Measurements from ENCODE around the gene EFNA1. TPM values are rescaled to one million over a fixed set of nuclear protein-coding genes. Genes with fewer than 3 reads are reported as not detected.
A peak's percentile ranks its signal among the peaks of the same experiment; 100 is the strongest.

EFNA1 gene
- total RNA-seq, 1 experiment from 2014 or later, result 1.0 TPM

- Histone ChIP-seq H3K4me1 (ENCODE audit: insufficient read depth, low read length, poor library complexity, severe bottlenecking) (peaks cover 55% of the 10 kb centered on the region), H3K36me3 (ENCODE audit: insufficient read depth, low read length, poor library complexity, severe bottlenecking) (no peaks in the 10 kb centered on the region), H3K4me3 (ENCODE audit: low read depth, low read length, poor library complexity, severe bottlenecking) (peak overlapping the region; percentile 63), H3K27me3 (replicated peaks; ENCODE audit: insufficient read depth, low read depth, low read length, poor library complexity) (peaks cover 23% of the 10 kb centered on the region), H3K9me3 (ENCODE audit: low read depth, low read length, poor library complexity, severe bottlenecking) (no peaks in the 10 kb centered on the region), H3K27ac (ENCODE audit: low read depth, low read length, poor library complexity, severe bottlenecking) (no peak overlapping the region)
- ChIA-PET CTCF (interaction anchor here (1.5 kb wide), 1 partner anchor 9 kb away, joined by 5 read pairs; no protein-coding TSS in a partner anchor), POLR2A (ENCODE audit: low non-redundant PET) (no interaction called here)
- intact Hi-C loops (cut with micrococcal nuclease; ENCODE audit: unreplicated experiment), result loop anchor here (5.0 kb wide), 1 partner anchor 79 kb away; the partner anchor contains the start of gene ZBTB7B
- BruUV-seq (replicated peaks), result no TSS peak
- TF ChIP-seq EZH2 (IDR thresholded peaks at IDR 0.05; ENCODE audit: borderline replicate concordance, low read depth, low read length, poor library complexity, severe bottlenecking) (peak; percentile 48), CTCF (conservative IDR thresholded peaks at IDR 0.05; ENCODE audit: low read depth, low read length) (no peak)
- DNase-seq (ENCODE audit: low spot score), result no peak
Measured at GRCh38 chr1:155081472-155082300, 46.0 kb upstream of the EFNA1 start.

DNA sequence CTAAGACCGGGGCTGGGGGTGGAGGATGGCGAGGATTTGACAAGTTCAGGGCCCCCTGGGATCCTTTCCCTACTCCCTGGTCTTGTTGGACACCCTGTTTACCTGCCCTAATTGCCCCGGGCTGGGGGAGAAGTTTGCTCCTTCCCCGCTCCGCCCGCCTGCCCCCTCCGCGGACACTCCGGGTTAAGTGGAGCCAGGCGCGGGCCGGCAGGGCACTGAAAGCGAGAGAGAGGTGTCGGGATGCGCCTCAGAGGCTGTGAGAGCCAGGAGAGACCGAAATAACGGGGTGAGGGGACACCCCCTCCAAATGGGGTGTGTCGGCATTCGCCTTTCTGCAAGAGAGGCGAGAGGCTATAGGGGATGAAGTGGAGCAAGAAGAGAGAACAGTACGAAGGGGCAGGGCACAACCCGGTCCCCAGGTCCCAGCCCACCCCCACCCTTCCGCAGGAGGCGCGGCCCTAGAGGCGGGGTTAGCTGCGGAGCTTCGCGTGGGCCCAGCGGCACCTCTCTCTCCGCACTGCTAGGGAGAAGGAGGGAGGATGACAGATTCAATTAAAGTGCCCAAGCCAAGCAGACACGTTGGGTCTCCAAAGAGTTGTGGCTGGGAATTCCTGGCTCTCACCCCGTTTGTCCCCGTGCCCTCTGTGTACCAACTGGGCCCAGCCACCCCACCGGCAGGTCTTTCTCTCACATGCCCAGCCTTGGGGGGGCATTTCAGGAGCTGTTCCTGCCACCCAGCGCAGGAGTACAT, 45.2 kb upstream of the EFNA1 start:
- Histone ChIP-seq H3K36me3 (ENCODE audit: insufficient read depth, low read length, poor library complexity, severe bottlenecking) (no peaks in the 10 kb centered on the region), H3K27me3 (replicated peaks; ENCODE audit: insufficient read depth, low read depth, low read length, poor library complexity) (peaks cover 23% of the 10 kb centered on the region), H3K27ac (ENCODE audit: low read depth, low read length, poor library complexity, severe bottlenecking) (no peak overlapping the region), H3K9me3 (ENCODE audit: low read depth, low read length, poor library complexity, severe bottlenecking) (no peaks in the 10 kb centered on the region), H3K4me1 (ENCODE audit: insufficient read depth, low read length, poor library complexity, severe bottlenecking) (peaks cover 55% of the 10 kb centered on the region), H3K4me3 (ENCODE audit: low read depth, low read length, poor library complexity, severe bottlenecking) (no peak overlapping the region)
- DNase-seq (ENCODE audit: low spot score), result no peak
- no peak for TF ChIP-seq EZH2 (IDR thresholded peaks at IDR 0.05; ENCODE audit: borderline replicate concordance, low read depth, low read length, poor library complexity, severe bottlenecking)
- intact Hi-C loops (cut with micrococcal nuclease; ENCODE audit: unreplicated experiment), result loop anchor here (5.0 kb wide), 1 partner anchor 80 kb away; the partner anchor contains the start of gene ZBTB7B
- POLR2A ChIA-PET (ENCODE audit: low non-redundant PET), result no interaction called here
- CTCF ChIA-PET, result no interaction called here
- no TSS peak for BruUV-seq (replicated peaks)

GRCh38 chr1:155083052-155083541, 44.6 kb upstream of the EFNA1 start:
- no peaks in the 10 kb centered on the region for H3K36me3 ChIP-seq (ENCODE audit: insufficient read depth, low read length, poor library complexity, severe bottlenecking)
- no peak for DNase-seq (ENCODE audit: low spot score)
- H3K27ac ChIP-seq (ENCODE audit: low read depth, low read length, poor library complexity, severe bottlenecking), result no peak overlapping the region
- POLR2A ChIA-PET (ENCODE audit: low non-redundant PET), result no interaction called here
- BruUV-seq (replicated peaks), result no TSS peak
- peaks cover 23% of the 10 kb centered on the region for H3K27me3 ChIP-seq (replicated peaks; ENCODE audit: insufficient read depth, low read depth, low read length, poor library complexity)
- intact Hi-C loops (cut with micrococcal nuclease; ENCODE audit: unreplicated experiment), result loop anchor here (5.0 kb wide), 1 partner anchor 81 kb away; the partner anchor contains the start of gene ZBTB7B
- TF ChIP-seq EZH2 (IDR thresholded peaks at IDR 0.05; ENCODE audit: borderline replicate concordance, low read depth, low read length, poor library complexity, severe bottlenecking) (no peak), CTCF (conservative IDR thresholded peaks at IDR 0.05; ENCODE audit: low read depth, low read length) (no peak)
- no peak overlapping the region for H3K4me3 ChIP-seq (ENCODE audit: low read depth, low read length, poor library complexity, severe bottlenecking)
- peaks cover 55% of the 10 kb centered on the region for H3K4me1 ChIP-seq (ENCODE audit: insufficient read depth, low read length, poor library complexity, severe bottlenecking)
- CTCF ChIA-PET, result no interaction called here
- H3K9me3 ChIP-seq (ENCODE audit: low read depth, low read length, poor library complexity, severe bottlenecking), result no peaks in the 10 kb centered on the region
